ENCODE data around the gene VMP1. TPM values are rescaled to one million over a fixed set of nuclear protein-coding genes. Genes with fewer than 3 reads are reported as not detected.

Gene VMP1
- total and polyA plus RNA-seq, 2 donors from 2014 or later: 96.4 to 338 TPM

- Histone ChIP-seq H3K4me3 (ENCODE audit: low read length in 3 of 3) (no peak overlapping the region), H3K36me3 (ENCODE audit: control insufficient read depth in 2 of 3, insufficient read depth in 3 of 3, low read length in 3 of 3) (peaks cover 0 to 6% (median 0%) of the 10 kb centered on the region in 3 donors), H3K9ac (ENCODE audit: low read length in 3 of 3) (no peak overlapping the region), H3K27me3 (ENCODE audit: control insufficient read depth, insufficient read depth, low read length) (no peaks in the 10 kb centered on the region), H3K27ac (ENCODE audit: low read depth in 2 of 2, low read length in 2 of 2) (no peak overlapping the region), H3K4me1 (ENCODE audit: control insufficient read depth in 2 of 3, insufficient read depth in 2 of 3, low read depth in 1 of 3, low read length in 3 of 3) (no peaks in the 10 kb centered on the region), H3K9me3 (ENCODE audit: control insufficient read depth in 2 of 3, insufficient read depth in 1 of 3, low read length in 3 of 3) (no peaks in the 10 kb centered on the region)
- intact Hi-C loops (cut with DNase I): no loop called here
- DNase-seq (no peak), FAIRE-seq (no peak)
- TF ChIP-seq, protein P1, sequence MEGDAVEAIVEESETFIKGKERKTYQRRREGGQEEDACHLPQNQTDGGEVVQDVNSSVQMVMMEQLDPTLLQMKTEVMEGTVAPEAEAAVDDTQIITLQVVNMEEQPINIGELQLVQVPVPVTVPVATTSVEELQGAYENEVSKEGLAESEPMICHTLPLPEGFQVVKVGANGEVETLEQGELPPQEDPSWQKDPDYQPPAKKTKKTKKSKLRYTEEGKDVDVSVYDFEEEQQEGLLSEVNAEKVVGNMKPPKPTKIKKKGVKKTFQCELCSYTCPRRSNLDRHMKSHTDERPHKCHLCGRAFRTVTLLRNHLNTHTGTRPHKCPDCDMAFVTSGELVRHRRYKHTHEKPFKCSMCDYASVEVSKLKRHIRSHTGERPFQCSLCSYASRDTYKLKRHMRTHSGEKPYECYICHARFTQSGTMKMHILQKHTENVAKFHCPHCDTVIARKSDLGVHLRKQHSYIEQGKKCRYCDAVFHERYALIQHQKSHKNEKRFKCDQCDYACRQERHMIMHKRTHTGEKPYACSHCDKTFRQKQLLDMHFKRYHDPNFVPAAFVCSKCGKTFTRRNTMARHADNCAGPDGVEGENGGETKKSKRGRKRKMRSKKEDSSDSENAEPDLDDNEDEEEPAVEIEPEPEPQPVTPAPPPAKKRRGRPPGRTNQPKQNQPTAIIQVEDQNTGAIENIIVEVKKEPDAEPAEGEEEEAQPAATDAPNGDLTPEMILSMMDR (IDR thresholded peaks at IDR 0.05; ENCODE audit: borderline replicate concordance, extremely low read depth, insufficient read depth): no peak
Measured at GRCh38 chr17:59810894-59811153, 103.4 kb downstream of the VMP1 start.

GRCh38 chr17:59811209-59811608 is 103.8 kb downstream of the VMP1 start:
- Histone ChIP-seq H3K27me3 (ENCODE audit: control insufficient read depth, insufficient read depth, low read length) (no peaks in the 10 kb centered on the region), H3K9ac (ENCODE audit: low read length in 3 of 3) (no peak overlapping the region), H3K4me1 (ENCODE audit: control insufficient read depth in 2 of 3, insufficient read depth in 2 of 3, low read depth in 1 of 3, low read length in 3 of 3) (no peaks in the 10 kb centered on the region), H3K9me3 (ENCODE audit: control insufficient read depth in 2 of 3, insufficient read depth in 1 of 3, low read length in 3 of 3) (no peaks in the 10 kb centered on the region), H3K36me3 (ENCODE audit: control insufficient read depth in 2 of 3, insufficient read depth in 3 of 3, low read length in 3 of 3) (peaks cover 0 to 6% (median 0%) of the 10 kb centered on the region in 3 donors), H3K27ac (ENCODE audit: low read depth in 2 of 2, low read length in 2 of 2) (no peak overlapping the region), H3K4me3 (ENCODE audit: low read length in 3 of 3) (no peak overlapping the region)
- DNase-seq (no peak), FAIRE-seq (no peak)
- TF ChIP-seq, protein P1 (IDR thresholded peaks at IDR 0.05; ENCODE audit: borderline replicate concordance, extremely low read depth, insufficient read depth): no peak
- intact Hi-C loops (cut with DNase I): no loop called here

- Histone ChIP-seq H3K4me1 (ENCODE audit: control insufficient read depth in 2 of 3, insufficient read depth in 2 of 3, low read depth in 1 of 3, low read length in 3 of 3) (no peaks in the 10 kb centered on the region), H3K4me3 (ENCODE audit: low read length in 3 of 3) (no peak overlapping the region), H3K9ac (ENCODE audit: low read length in 3 of 3) (no peak overlapping the region), H3K9me3 (ENCODE audit: control insufficient read depth in 2 of 3, insufficient read depth in 1 of 3, low read length in 3 of 3) (no peaks in the 10 kb centered on the region), H3K27me3 (ENCODE audit: control insufficient read depth, insufficient read depth, low read length) (no peaks in the 10 kb centered on the region), H3K36me3 (ENCODE audit: control insufficient read depth in 2 of 3, insufficient read depth in 3 of 3, low read length in 3 of 3) (peaks cover 0 to 6% (median 0%) of the 10 kb centered on the region in 3 donors), H3K27ac (ENCODE audit: low read depth in 2 of 2, low read length in 2 of 2) (no peak overlapping the region)
- FAIRE-seq (no peak), DNase-seq (no peak)
- intact Hi-C loops (cut with DNase I): no loop called here
- TF ChIP-seq, protein P1 (IDR thresholded peaks at IDR 0.05; ENCODE audit: borderline replicate concordance, extremely low read depth, insufficient read depth): no peak
Measured at GRCh38 chr17:59812139-59812538, 104.7 kb downstream of the VMP1 start.

- TF ChIP-seq, protein P1 (IDR thresholded peaks at IDR 0.05; ENCODE audit: borderline replicate concordance, extremely low read depth, insufficient read depth): no peak
- FAIRE-seq (no peak), DNase-seq (no peak)
- Histone ChIP-seq H3K4me1 (ENCODE audit: control insufficient read depth in 2 of 3, insufficient read depth in 2 of 3, low read depth in 1 of 3, low read length in 3 of 3) (no peaks in the 10 kb centered on the region), H3K27ac (ENCODE audit: low read depth in 2 of 2, low read length in 2 of 2) (no peak overlapping the region), H3K9me3 (ENCODE audit: control insufficient read depth in 2 of 3, insufficient read depth in 1 of 3, low read length in 3 of 3) (no peaks in the 10 kb centered on the region), H3K27me3 (ENCODE audit: control insufficient read depth, insufficient read depth, low read length) (no peaks in the 10 kb centered on the region), H3K4me3 (ENCODE audit: low read length in 3 of 3) (no peak overlapping the region), H3K9ac (ENCODE audit: low read length in 3 of 3) (no peak overlapping the region), H3K36me3 (ENCODE audit: control insufficient read depth in 2 of 3, insufficient read depth in 3 of 3, low read length in 3 of 3) (peaks cover 0 to 6% (median 0%) of the 10 kb centered on the region in 3 donors)
- intact Hi-C loops (cut with DNase I): no loop called here
Measured at GRCh38 chr17:59814276-59814675, 106.8 kb downstream of the VMP1 start.

Measured in kidney (tissue), 14 donors.